ENCODE results near the gene CHMP2A.
A peak's percentile ranks its signal among the peaks of the same experiment; 100 is the strongest.

CHMP2A gene

DNA sequence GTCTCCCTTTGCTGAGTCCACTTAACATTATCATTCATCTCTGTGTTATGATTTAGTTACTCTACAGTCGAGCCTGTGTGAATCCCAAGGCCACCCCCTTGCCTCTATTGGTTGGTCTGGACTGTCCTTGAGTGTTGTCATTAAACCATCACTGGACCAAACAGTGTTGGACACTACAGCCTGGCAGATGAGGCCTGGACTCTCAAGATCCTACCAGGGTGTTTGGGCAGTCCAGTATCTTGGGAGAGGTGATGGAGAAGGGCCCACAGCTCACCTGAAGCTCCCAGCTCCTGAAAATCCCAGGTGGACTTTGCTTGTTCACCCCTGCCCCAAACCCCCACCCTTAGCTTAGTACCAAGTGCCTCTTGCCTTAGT is 3.8 kb downstream of the CHMP2A start:
- H3K9me3 ChIP-seq (ENCODE audit: control insufficient read depth, low read length): no peaks in the 10 kb centered on the region
- no peak overlapping the region for H3K4me3 ChIP-seq (ENCODE audit: extremely low read depth, insufficient read depth, low read length, poor library complexity, severe bottlenecking)
- H3K27ac ChIP-seq (ENCODE audit: low read depth, low read length, severe bottlenecking): no peak overlapping the region
- peaks cover 85% of the 10 kb centered on the region for H3K36me3 ChIP-seq (ENCODE audit: control insufficient read depth, insufficient read depth, low read length)
- H3K4me1 ChIP-seq (ENCODE audit: control insufficient read depth, insufficient read depth, low read length, poor library complexity, severe bottlenecking): peaks cover 23% of the 10 kb centered on the region
- 100% methylated on average over 1 of the region's 1 CpG; no CpG with 5 or more reads in 1 of the 2 experiments for WGBS, 2 experiments (ENCODE audit: insufficient coverage in 2 of 2)

DNA sequence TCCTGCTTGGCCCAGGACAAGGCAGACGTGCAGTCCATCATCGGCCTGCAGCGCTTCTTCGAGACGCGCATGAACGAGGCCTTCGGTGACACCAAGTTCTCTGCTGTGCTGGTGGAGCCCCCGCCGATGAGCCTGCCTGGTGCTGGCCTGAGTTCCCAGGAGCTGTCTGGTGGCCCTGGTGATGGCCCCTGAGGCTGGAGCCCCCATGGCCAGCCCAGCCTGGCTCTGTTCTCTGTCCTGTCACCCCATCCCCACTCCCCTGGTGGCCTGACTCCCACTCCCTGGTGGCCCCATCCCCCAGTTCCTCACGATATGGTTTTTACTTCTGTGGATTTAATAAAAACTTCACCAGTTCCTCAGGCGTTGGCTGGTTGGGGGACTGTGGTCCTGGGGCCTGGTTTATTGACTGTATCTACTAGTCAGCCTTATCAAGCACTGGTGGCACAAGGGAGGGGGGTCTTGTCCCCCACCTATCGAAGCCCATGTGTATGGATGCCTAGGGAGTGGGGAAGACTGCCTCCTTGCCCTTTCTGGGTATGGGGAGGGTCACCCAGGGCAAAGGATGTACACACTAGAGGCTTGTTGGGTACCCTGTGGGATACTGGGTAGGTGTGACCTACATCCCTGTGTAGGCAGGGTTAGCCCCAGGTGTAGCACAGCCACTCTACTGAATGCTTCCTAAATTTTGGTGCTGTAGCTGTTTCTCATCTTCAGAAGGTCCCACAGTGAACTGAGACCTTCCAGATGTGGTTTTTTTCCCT is 4.4 kb downstream of the CHMP2A start:
- no peak overlapping the region for H3K4me3 ChIP-seq (ENCODE audit: extremely low read depth, insufficient read depth, low read length, poor library complexity, severe bottlenecking)
- no peaks in the 10 kb centered on the region for H3K9me3 ChIP-seq (ENCODE audit: control insufficient read depth, low read length)
- H3K4me1 ChIP-seq (ENCODE audit: control insufficient read depth, insufficient read depth, low read length, poor library complexity, severe bottlenecking): peaks cover 22% of the 10 kb centered on the region
- H3K27ac ChIP-seq (ENCODE audit: low read depth, low read length, severe bottlenecking): no peak overlapping the region
- 98% methylated on average over 11 of the region's 13 CpGs for WGBS, 2 experiments (ENCODE audit: insufficient coverage in 2 of 2)
- peaks cover 85% of the 10 kb centered on the region for H3K36me3 ChIP-seq (ENCODE audit: control insufficient read depth, insufficient read depth, low read length)

- Histone ChIP-seq H3K4me3 (ENCODE audit: extremely low read depth, insufficient read depth, low read length, poor library complexity, severe bottlenecking) (no peak overlapping the region), H3K9me3 (ENCODE audit: control insufficient read depth, low read length) (no peaks in the 10 kb centered on the region), H3K36me3 (ENCODE audit: control insufficient read depth, insufficient read depth, low read length) (peaks cover 85% of the 10 kb centered on the region), H3K27ac (ENCODE audit: low read depth, low read length, severe bottlenecking) (no peak overlapping the region), H3K4me1 (ENCODE audit: control insufficient read depth, insufficient read depth, low read length, poor library complexity, severe bottlenecking) (peaks cover 17% of the 10 kb centered on the region)
- 95 to 98% methylated on average over 6 to 7 of the region's 11 CpGs for WGBS, 2 experiments (ENCODE audit: insufficient coverage in 2 of 2)
These were observed 5.1 kb downstream of the CHMP2A start for GRCh38 chr19:58549664-58550361.

DNA sequence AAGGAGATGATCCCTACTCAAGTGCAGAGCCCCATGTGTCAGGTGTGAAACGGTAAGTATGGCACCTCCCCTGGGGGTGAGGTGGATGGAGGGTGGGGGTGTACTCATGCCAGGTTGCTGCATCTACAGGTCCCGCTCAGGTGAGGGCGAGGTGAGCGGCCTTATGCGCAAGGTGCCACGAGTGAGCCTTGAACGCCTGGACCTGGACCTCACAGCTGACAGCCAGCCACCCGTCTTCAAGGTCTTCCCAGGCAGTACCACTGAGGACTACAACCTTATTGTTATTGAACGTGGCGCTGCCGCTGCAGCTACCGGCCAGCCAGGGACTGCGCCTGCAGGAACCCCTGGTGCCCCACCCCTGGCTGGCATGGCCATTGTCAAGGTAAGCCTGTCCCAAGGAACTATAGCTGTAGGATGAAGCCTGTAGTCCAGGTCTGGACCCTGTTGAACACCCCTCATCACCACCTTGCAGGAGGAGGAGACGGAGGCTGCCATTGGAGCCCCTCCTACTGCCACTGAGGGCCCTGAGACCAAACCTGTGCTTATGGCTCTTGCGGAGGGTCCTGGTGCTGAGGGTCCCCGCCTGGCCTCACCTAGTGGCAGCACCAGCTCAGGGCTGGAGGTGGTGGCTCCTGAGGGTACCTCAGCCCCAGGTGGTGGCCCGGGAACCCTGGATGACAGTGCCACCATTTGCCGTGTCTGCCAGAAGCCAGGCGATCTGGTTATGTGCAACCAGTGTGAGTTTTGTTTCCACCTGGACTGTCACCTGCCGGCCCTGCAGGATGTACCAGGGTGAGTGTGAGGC is 5.8 kb downstream of the CHMP2A start:
- Histone ChIP-seq H3K27ac (ENCODE audit: low read depth, low read length, severe bottlenecking) (no peak overlapping the region), H3K9me3 (ENCODE audit: control insufficient read depth, low read length) (no peaks in the 10 kb centered on the region), H3K4me1 (ENCODE audit: control insufficient read depth, insufficient read depth, low read length, poor library complexity, severe bottlenecking) (peaks cover 17% of the 10 kb centered on the region), H3K4me3 (ENCODE audit: extremely low read depth, insufficient read depth, low read length, poor library complexity, severe bottlenecking) (no peak overlapping the region), H3K36me3 (ENCODE audit: control insufficient read depth, insufficient read depth, low read length) (peaks cover 85% of the 10 kb centered on the region)
- WGBS, 2 experiments (ENCODE audit: insufficient coverage in 2 of 2): 98 to 99% methylated on average over 18 to 20 of the region's 20 CpGs

GRCh38 chr19:58547323-58548312 is 7.3 kb downstream of the CHMP2A start:
- Histone ChIP-seq H3K4me1 (ENCODE audit: control insufficient read depth, insufficient read depth, low read length, poor library complexity, severe bottlenecking) (peaks cover 11% of the 10 kb centered on the region), H3K36me3 (ENCODE audit: control insufficient read depth, insufficient read depth, low read length) (peaks cover 75% of the 10 kb centered on the region), H3K9me3 (ENCODE audit: control insufficient read depth, low read length) (no peaks in the 10 kb centered on the region), H3K27ac (ENCODE audit: low read depth, low read length, severe bottlenecking) (no peak overlapping the region), H3K4me3 (ENCODE audit: extremely low read depth, insufficient read depth, low read length, poor library complexity, severe bottlenecking) (no peak overlapping the region)
- 96 to 99% methylated on average over 12 to 18 of the region's 18 CpGs for WGBS, 2 experiments (ENCODE audit: insufficient coverage in 2 of 2)

DNA sequence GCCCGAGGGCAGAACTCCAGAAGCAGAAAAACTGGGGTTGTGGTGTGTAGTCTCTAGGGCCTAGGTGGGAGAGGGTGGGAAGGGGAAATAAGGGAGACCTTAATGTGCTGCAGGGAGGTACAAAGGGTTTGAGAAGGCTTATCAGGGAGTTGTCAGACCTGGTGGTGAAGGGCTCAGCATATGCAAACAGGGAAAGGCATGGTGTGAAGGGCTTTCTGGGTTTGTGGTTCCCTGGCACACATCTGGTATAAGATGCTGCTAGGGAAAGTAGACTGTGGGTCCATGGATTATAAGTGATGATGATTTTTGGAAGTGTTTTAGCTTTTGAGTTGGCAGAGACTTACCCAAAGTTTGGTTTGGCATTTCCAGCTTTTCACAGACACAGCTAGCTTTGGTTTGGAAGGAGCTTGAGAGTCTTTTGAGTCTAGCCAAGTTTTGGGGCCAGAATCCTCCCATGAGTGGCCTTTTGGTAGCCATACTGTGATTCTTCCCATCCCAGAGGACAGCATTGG is 8.8 kb downstream of the CHMP2A start:
- Histone ChIP-seq H3K9me3 (ENCODE audit: control insufficient read depth, low read length) (no peaks in the 10 kb centered on the region), H3K4me3 (ENCODE audit: extremely low read depth, insufficient read depth, low read length, poor library complexity, severe bottlenecking) (peak overlapping the region; percentile 76), H3K36me3 (ENCODE audit: control insufficient read depth, insufficient read depth, low read length) (peaks cover 60% of the 10 kb centered on the region), H3K4me1 (ENCODE audit: control insufficient read depth, insufficient read depth, low read length, poor library complexity, severe bottlenecking) (peaks cover 11% of the 10 kb centered on the region), H3K27ac (ENCODE audit: low read depth, low read length, severe bottlenecking) (no peak overlapping the region)
- 18 to 31% methylated on average over 1 of the region's 1 CpG for WGBS, 2 experiments (ENCODE audit: insufficient coverage in 2 of 2)

DNA sequence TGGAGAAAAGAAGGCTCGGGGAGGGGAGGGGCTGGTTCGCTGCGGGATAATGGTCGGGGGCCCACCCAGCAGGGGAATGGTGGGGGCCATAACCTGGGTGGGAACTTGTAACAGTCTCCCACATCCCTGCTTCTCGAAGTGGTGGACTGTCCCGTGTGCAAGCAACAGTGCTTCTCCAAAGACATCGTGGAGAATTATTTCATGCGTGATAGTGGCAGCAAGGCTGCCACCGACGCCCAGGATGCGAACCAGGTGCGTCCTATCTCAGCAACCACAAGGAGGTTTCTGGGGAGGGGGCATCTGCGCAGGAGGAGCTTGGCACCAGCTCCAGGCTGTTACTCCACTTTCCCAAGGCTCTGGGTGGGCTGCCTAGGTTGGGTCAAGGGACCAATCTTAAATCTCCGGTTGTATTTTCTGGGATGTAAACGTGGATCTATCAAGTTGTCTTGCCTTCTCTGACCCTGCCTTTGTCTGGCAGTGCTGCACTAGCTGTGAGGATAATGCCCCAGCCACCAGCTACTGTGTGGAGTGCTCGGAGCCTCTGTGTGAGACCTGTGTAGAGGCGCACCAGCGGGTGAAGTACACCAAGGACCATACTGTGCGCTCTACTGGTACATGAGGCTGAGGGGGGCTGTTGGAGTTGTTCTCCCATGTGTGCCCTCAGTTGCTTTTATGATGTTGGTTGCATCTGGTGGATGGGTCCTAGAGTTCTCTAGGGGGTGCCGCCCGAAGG is 9.5 kb downstream of the CHMP2A start:
- H3K27ac ChIP-seq (ENCODE audit: low read depth, low read length, severe bottlenecking): no peak overlapping the region
- no peaks in the 10 kb centered on the region for H3K9me3 ChIP-seq (ENCODE audit: control insufficient read depth, low read length)
- peaks cover 54% of the 10 kb centered on the region for H3K36me3 ChIP-seq (ENCODE audit: control insufficient read depth, insufficient read depth, low read length)
- H3K4me3 ChIP-seq (ENCODE audit: extremely low read depth, insufficient read depth, low read length, poor library complexity, severe bottlenecking): peak overlapping the region; percentile 76
- H3K4me1 ChIP-seq (ENCODE audit: control insufficient read depth, insufficient read depth, low read length, poor library complexity, severe bottlenecking): peaks cover 11% of the 10 kb centered on the region
- 9 to 11% methylated on average over 18 to 21 of the region's 21 CpGs for WGBS, 2 experiments (ENCODE audit: insufficient coverage in 2 of 2)

- peak overlapping the region; percentile 99 for H3K27ac ChIP-seq (ENCODE audit: low read depth, low read length, severe bottlenecking)
- no peaks in the 10 kb centered on the region for H3K9me3 ChIP-seq (ENCODE audit: control insufficient read depth, low read length)
- peak overlapping the region; percentile 76 for H3K4me3 ChIP-seq (ENCODE audit: extremely low read depth, insufficient read depth, low read length, poor library complexity, severe bottlenecking)
- WGBS, 2 experiments (ENCODE audit: insufficient coverage in 2 of 2): 0 to 1% methylated on average over 74 to 80 of the region's 92 CpGs
- peaks cover 11% of the 10 kb centered on the region for H3K4me1 ChIP-seq (ENCODE audit: control insufficient read depth, insufficient read depth, low read length, poor library complexity, severe bottlenecking)
- H3K36me3 ChIP-seq (ENCODE audit: control insufficient read depth, insufficient read depth, low read length): peaks cover 47% of the 10 kb centered on the region
These were observed 10.2 kb downstream of the CHMP2A start for GRCh38 chr19:58544591-58545285.

Measured in mesodermal cell (in vitro differentiated cells).